Measurements from ENCODE around the gene OR56A3. TPM values are rescaled to one million over a fixed set of nuclear protein-coding genes. Genes with fewer than 3 reads are reported as not detected.

Gene OR56A3
- total RNA-seq, 4 donors from 2014 or later = not detected

DNA sequence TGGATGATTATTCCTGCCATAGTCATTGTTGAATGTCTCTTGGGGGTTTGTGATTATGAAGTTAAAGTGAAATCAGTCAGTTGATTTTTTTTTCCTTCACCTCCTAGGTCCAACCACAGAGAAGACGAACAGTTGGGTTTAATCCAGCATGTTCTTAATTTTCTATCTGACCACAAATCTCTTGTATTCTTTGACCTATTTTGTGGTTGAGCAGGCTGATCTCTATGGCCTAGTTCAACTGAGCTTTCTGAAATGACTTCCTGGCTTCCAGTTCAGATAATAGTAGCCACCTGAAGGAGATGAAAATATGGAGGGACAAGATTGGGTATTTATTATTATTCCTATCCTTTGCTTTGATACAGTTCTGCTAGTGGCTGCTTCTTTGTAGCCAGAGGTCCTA lies 31.5 kb downstream of the OR56A3 start:
- TF ChIP-seq, protein P1, sequence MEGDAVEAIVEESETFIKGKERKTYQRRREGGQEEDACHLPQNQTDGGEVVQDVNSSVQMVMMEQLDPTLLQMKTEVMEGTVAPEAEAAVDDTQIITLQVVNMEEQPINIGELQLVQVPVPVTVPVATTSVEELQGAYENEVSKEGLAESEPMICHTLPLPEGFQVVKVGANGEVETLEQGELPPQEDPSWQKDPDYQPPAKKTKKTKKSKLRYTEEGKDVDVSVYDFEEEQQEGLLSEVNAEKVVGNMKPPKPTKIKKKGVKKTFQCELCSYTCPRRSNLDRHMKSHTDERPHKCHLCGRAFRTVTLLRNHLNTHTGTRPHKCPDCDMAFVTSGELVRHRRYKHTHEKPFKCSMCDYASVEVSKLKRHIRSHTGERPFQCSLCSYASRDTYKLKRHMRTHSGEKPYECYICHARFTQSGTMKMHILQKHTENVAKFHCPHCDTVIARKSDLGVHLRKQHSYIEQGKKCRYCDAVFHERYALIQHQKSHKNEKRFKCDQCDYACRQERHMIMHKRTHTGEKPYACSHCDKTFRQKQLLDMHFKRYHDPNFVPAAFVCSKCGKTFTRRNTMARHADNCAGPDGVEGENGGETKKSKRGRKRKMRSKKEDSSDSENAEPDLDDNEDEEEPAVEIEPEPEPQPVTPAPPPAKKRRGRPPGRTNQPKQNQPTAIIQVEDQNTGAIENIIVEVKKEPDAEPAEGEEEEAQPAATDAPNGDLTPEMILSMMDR (IDR thresholded peaks at IDR 0.05; ENCODE audit: low read depth) = no peak

DNA sequence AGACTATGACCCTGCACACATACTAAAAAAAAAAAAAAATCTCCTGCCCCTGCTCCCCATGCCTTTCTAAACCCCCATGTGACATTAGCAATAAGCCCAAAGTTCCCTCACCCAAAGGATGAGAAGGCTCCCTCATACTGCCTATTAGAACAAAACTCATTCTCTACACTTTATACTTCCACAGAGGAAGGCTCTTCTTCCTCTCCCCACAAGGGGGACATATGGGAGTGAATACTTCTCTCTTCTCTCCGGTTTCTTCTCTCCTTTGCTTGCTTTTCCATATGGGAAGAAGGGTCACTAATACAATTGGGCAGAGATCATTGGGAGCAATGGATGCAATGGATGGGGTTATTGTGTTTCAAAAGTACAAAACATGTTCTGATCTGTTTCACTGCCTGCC lies 41.4 kb downstream of the OR56A3 start:
- TF ChIP-seq, protein P1 (IDR thresholded peaks at IDR 0.05; ENCODE audit: low read depth) = no peak

DNA sequence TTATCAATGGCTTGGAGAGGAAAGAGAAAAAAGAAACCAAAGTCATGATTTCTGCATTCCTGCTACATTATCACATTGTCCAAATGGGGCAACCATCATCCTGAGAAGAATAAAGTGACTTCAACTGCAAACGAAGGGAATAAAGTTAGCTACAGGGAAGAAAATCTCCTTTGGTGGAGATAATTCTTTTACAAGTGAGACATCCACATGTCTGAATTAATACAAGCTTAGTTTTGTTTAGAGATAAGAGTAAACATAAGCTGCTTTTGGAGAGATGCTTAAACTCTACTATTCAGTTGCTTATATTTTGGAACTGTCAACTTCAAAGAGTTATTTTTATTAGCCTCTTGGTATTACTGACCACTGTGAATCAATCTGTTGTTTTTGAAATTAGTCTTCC lies 44.8 kb downstream of the OR56A3 start, which contains the start of gene OR52L1:
Gene OR52L1 (minus strand): TSS at position 101 of the 400 bp plus-strand sequence. CDS start 55 bp downstream, at position 46.
- TF ChIP-seq, protein P1 (IDR thresholded peaks at IDR 0.05; ENCODE audit: low read depth) = no peak

DNA sequence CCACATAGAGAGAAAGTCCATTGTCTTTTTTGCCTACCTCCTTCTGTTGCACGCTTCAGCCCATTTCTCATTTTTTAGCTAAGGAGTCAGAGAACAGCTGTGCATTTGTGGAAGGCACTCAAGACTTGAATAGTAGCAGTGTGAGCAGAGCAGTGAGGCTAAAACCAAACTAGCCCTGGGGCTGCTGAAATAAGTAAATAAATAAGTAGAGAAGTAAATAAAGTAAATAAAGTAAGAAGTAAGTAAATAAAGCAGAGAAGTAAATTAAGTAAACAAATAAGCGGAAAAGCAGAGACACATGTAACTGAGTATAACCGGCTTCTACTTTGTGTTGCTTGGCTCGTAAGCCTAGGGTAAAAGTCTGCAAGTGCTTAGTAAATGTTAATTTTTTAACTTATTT lies 47.2 kb downstream of the OR56A3 start:
- TF ChIP-seq, protein P1 (IDR thresholded peaks at IDR 0.05; ENCODE audit: low read depth) = no peak

DNA sequence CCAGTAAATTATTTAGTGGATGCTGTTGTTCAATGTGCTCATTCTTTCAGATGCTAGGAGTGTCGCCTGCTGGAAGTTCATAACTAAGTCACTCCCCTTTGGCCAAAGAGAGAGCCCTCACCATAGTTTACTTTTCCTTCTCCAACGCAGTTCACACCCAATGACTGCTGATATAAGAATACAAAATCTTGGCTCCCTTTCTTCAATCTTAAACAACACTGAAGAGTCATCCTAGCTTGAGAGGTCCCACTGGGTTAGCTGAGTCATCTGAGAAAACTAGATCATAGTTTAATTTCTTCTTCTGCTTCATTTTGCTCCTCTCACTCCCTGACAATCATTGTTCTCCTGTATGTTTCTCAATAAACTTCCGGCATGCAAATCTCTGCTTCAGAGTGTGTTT lies 50.1 kb downstream of the OR56A3 start:
- TF ChIP-seq, protein P1 (IDR thresholded peaks at IDR 0.05; ENCODE audit: low read depth) = no peak

DNA sequence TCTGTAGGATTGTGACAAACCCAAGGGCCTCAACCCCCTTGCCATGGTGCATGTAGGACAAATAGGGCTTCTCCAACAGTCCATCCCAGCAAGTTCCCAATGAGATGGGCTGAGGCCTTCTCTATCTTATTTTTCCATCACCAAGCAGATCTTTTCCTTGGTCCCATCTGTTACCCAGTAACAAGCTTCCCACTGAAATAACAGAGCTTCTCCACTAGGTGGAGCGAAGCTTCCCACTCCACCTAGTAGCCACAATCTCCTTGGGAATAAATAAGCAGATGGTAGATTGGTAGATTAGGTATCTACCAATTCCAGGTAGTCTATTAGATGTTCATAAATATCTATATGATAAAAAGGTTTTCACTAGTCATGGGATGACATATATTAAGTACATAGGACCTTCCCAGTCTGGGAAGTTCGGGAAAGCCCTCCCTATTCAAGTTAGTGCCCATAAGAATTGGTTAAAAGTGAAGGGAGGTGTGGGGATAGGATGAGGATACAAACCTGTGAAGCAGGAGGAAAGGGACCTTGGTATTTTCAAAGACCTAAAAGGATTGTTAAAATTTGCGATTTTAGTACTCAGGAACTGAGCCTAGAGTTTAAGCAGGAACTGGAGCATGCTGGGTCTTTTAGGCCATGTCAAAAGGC lies 50.7 kb downstream of the OR56A3 start:
- TF ChIP-seq, protein P1 (IDR thresholded peaks at IDR 0.05; ENCODE audit: low read depth) = no peak

DNA sequence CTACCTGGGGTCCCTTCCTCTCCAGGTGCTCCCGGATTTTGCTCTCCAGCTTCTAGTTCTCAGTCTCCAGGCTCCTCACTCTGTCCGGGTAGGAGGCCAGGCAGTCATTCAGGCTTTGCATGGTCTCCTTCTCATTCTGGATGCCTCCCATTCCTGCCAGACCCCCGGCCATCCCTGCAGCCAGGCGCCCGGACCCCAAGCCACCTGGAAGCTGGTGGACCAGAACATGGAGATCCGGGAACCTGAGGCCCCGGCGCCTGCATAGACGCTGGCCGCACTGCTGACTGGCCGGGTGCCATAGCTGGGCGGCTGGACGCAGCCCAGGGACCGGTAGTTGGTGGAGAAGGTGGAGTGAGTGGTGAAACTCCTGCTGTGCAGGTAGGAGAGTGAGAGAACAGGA lies 52.7 kb downstream of the OR56A3 start:
- TF ChIP-seq, protein P1 (IDR thresholded peaks at IDR 0.05; ENCODE audit: low read depth) = no peak

Other genes with a start within 250 kb of the OR56A3 start
- gene OR56B1, start 205.8 kb upstream of the OR56A3 start, total RNA-seq = under 1 TPM in 2 of 4 donors, not detected in 2; 0.22 to 0.75 TPM
- gene OR52N4, start 188.0 kb upstream of the OR56A3 start, total RNA-seq = not detected
- gene OR52N5, start 158.9 kb upstream of the OR56A3 start, total RNA-seq = under 1 TPM in 2 of 4 donors, not detected in 2; 0.33 to 0.44 TPM
- gene OR52N1, start 151.0 kb upstream of the OR56A3 start, total RNA-seq = not detected
- gene OR52N2, start 133.3 kb upstream of the OR56A3 start, total RNA-seq = not detected
- not detected for gene OR52E6, start 100.4 kb upstream of the OR56A3 start, total RNA-seq
- not detected for gene OR52E8, start 84.6 kb upstream of the OR56A3 start, total RNA-seq
- not detected for gene OR52E4, start 61.6 kb upstream of the OR56A3 start, total RNA-seq
- not detected for gene OR52E5, start 49.0 kb upstream of the OR56A3 start, total RNA-seq
- gene OR56A5, start 26.2 kb downstream of the OR56A3 start, total RNA-seq = not detected
- not detected for gene OR52L1, start 44.7 kb downstream of the OR56A3 start, total RNA-seq
- under 1 TPM in 1 of 4 donors, not detected in 3; 0.19 TPM for gene OR56A4, start 64.7 kb downstream of the OR56A3 start, total RNA-seq
- under 1 TPM in 2 of 4 donors, not detected in 2; under 0.01 to 0.19 TPM for gene OR56A1, start 88.5 kb downstream of the OR56A3 start, total RNA-seq
- gene OR56B4, start 165.4 kb downstream of the OR56A3 start, total RNA-seq = not detected
- under 1 TPM in 1 of 4 donors, not detected in 3; 0.51 TPM for gene OR52B2, start 228.1 kb downstream of the OR56A3 start, total RNA-seq

Data from subcutaneous adipose tissue (tissue), 4 donors.